Stimulated activated naive B cell treated with anti-CD40 and anti-IgM and Interleukin-4, amounts not matched to agents 10 μg/mL and 1 μg/mL and 100 μg/mL, for 72 hours (primary cell): ENCODE results near the gene GAPT.

Experiments used
- ATAC-seq, 2 donors: fragments of 150-1000 bp; cut with Tn5 transposase; replicated peaks; 2 replicates each; pipeline ENCODE4 v1.10.0; 2021; ENCODE audit warnings: moderate library complexity in 1 of 2
- DNase-seq: peaks from one replicate; pipeline ENCODE4 v3.0.0; 2021
- H3K27ac Mint-ChIP-seq: one replicate; pipeline ENCODE4 v1.8.0; 2022; ENCODE audit warnings: mild to moderate bottlenecking, mixed read lengths
- H3K27me3 Mint-ChIP-seq, 2 donors: one replicate each; pipeline ENCODE4 v1.8.0; 2022; ENCODE audit warnings: mixed read lengths in 2 of 2
- H3K36me3 Mint-ChIP-seq, 2 donors: one replicate each; pipeline ENCODE4 v1.8.0; 2022; ENCODE audit warnings: mixed read lengths in 2 of 2, mild to moderate bottlenecking in 1 of 2
- H3K4me1 Mint-ChIP-seq, 2 donors: one replicate each; pipeline ENCODE4 v1.8.0; 2022; ENCODE audit warnings: mixed read lengths in 2 of 2, mild to moderate bottlenecking in 1 of 2
- H3K4me3 Mint-ChIP-seq, 2 donors: one replicate each; pipeline ENCODE4 v1.8.0; 2022; ENCODE audit warnings: mild to moderate bottlenecking in 2 of 2, mixed read lengths in 2 of 2, moderate library complexity in 1 of 2
- H3K9me3 Mint-ChIP-seq, 2 donors: one replicate each; pipeline ENCODE4 v1.8.0; 2022; ENCODE audit warnings: mixed read lengths in 2 of 2, mild to moderate bottlenecking in 1 of 2

The GAPT gene

GRCh38 chr5:58491216-58491892 is at the start of gene GAPT:
Gene GAPT (plus strand): TSS chr5:58491435. CDS start chr5:58494537, 3,102 bp downstream.
- no peak for DNase-seq
- Mint-ChIP-seq H3K27ac (peak within 1 kb of the TSS; percentile 94), H3K9me3 (peaks cover 1 to 5% of the 10 kb centered on the region in 2 donors), H3K27me3 (no peaks in the 10 kb centered on the region), H3K4me1 (peaks cover 20 to 32% of the 10 kb centered on the region in 2 donors), H3K36me3 (peaks cover 19 to 22% of the 10 kb centered on the region in 2 donors), H3K4me3 (peak within 1 kb of the TSS; percentile 78 to 80)
- peak; percentile 90 for ATAC-seq

GRCh38 chr5:58444805-58445204 is 46.4 kb upstream of the GAPT start:
- no peaks in the 10 kb centered on the region for H3K27me3 Mint-ChIP-seq
- ATAC-seq, result no peak

GRCh38 chr5:58446024-58446423 is 45.2 kb upstream of the GAPT start:
- H3K4me3 Mint-ChIP-seq, result no peak overlapping the region
- H3K9me3 Mint-ChIP-seq, result peaks cover 2 to 3% of the 10 kb centered on the region in 2 donors
- H3K4me1 Mint-ChIP-seq, result peaks cover 0 to 2% of the 10 kb centered on the region in 2 donors
- DNase-seq, result no peak
- no peaks in the 10 kb centered on the region for H3K36me3 Mint-ChIP-seq
- no peak for ATAC-seq
- H3K27ac Mint-ChIP-seq, result no peak overlapping the region
- no peaks in the 10 kb centered on the region for H3K27me3 Mint-ChIP-seq

More at GRCh38 chr5:58444805-58445204, 46.4 kb upstream of the GAPT start:
- no peak overlapping the region for H3K27ac Mint-ChIP-seq
- no peak for DNase-seq
- H3K4me1 Mint-ChIP-seq, result no peaks in the 10 kb centered on the region
- H3K9me3 Mint-ChIP-seq, result peaks cover 2 to 3% of the 10 kb centered on the region in 2 donors
- H3K36me3 Mint-ChIP-seq, result no peaks in the 10 kb centered on the region
- H3K4me3 Mint-ChIP-seq, result no peak overlapping the region

- no peaks in the 10 kb centered on the region for H3K27me3 Mint-ChIP-seq
- no peaks in the 10 kb centered on the region for H3K36me3 Mint-ChIP-seq
- H3K9me3 Mint-ChIP-seq, result peaks cover 2 to 3% of the 10 kb centered on the region in 2 donors
- H3K4me3 Mint-ChIP-seq, result no peak overlapping the region
- no peak overlapping the region for H3K27ac Mint-ChIP-seq
- no peak for ATAC-seq
- no peak for DNase-seq
- peaks cover 0 to 2% of the 10 kb centered on the region in 2 donors for H3K4me1 Mint-ChIP-seq
Observed at GRCh38 chr5:58447226-58447625, 44.0 kb upstream of the GAPT start.

- H3K4me3 Mint-ChIP-seq, result no peak overlapping the region
- peaks cover 0 to 2% of the 10 kb centered on the region in 2 donors for H3K4me1 Mint-ChIP-seq
- ATAC-seq (no peak), DNase-seq (no peak)
- H3K27me3 Mint-ChIP-seq, result no peaks in the 10 kb centered on the region
- H3K27ac Mint-ChIP-seq, result no peak overlapping the region
- H3K36me3 Mint-ChIP-seq, result peaks cover 3 to 4% of the 10 kb centered on the region in 2 donors
- H3K9me3 Mint-ChIP-seq, result no peaks in the 10 kb centered on the region
Observed at GRCh38 chr5:58450018-58450417, 41.2 kb upstream of the GAPT start.

GRCh38 chr5:58450811-58451629 is 40.2 kb upstream of the GAPT start:
- Mint-ChIP-seq H3K9me3 (no peaks in the 10 kb centered on the region), H3K4me1 (peaks cover 0 to 2% of the 10 kb centered on the region in 2 donors), H3K27ac (no peak overlapping the region), H3K4me3 (no peak overlapping the region), H3K27me3 (no peaks in the 10 kb centered on the region), H3K36me3 (peaks cover 3 to 8% of the 10 kb centered on the region in 2 donors)
- no peak for DNase-seq
- no peak for ATAC-seq

- Mint-ChIP-seq H3K9me3 (no peaks in the 10 kb centered on the region), H3K4me3 (no peak overlapping the region), H3K36me3 (peaks cover 3 to 8% of the 10 kb centered on the region in 2 donors), H3K27me3 (no peaks in the 10 kb centered on the region), H3K4me1 (peaks cover 0 to 2% of the 10 kb centered on the region in 2 donors), H3K27ac (no peak overlapping the region)
- DNase-seq, result no peak
- ATAC-seq, result no peak
Observed at GRCh38 chr5:58451732-58452565, 39.3 kb upstream of the GAPT start.

GRCh38 chr5:58452566-58453258 is 38.5 kb upstream of the GAPT start:
- Mint-ChIP-seq H3K4me1 (peaks cover 0 to 2% of the 10 kb centered on the region in 2 donors), H3K27ac (no peak overlapping the region), H3K4me3 (no peak overlapping the region), H3K36me3 (peaks cover 3 to 8% of the 10 kb centered on the region in 2 donors), H3K9me3 (no peaks in the 10 kb centered on the region), H3K27me3 (no peaks in the 10 kb centered on the region)
- DNase-seq (no peak), ATAC-seq (no peak)

- H3K27ac Mint-ChIP-seq, result no peak overlapping the region
- no peak overlapping the region for H3K4me3 Mint-ChIP-seq
- no peak for DNase-seq
- peaks cover 0 to 2% of the 10 kb centered on the region in 2 donors for H3K4me1 Mint-ChIP-seq
- no peaks in the 10 kb centered on the region for H3K27me3 Mint-ChIP-seq
- ATAC-seq, result no peak
- no peaks in the 10 kb centered on the region for H3K9me3 Mint-ChIP-seq
- H3K36me3 Mint-ChIP-seq, result peaks cover 3 to 8% of the 10 kb centered on the region in 2 donors
Observed at GRCh38 chr5:58453306-58453705, 37.9 kb upstream of the GAPT start.

- H3K27me3 Mint-ChIP-seq, result no peaks in the 10 kb centered on the region
- H3K4me1 Mint-ChIP-seq, result peaks cover 0 to 5% of the 10 kb centered on the region in 2 donors
- DNase-seq, result no peak
- no peaks in the 10 kb centered on the region for H3K9me3 Mint-ChIP-seq
- no peak overlapping the region for H3K27ac Mint-ChIP-seq
- H3K4me3 Mint-ChIP-seq, result no peak overlapping the region
- ATAC-seq, result no peak
- H3K36me3 Mint-ChIP-seq, result peaks cover 3 to 8% of the 10 kb centered on the region in 2 donors
Observed at GRCh38 chr5:58454025-58454424, 37.2 kb upstream of the GAPT start.

GRCh38 chr5:58455066-58455465 is 36.2 kb upstream of the GAPT start:
- H3K36me3 Mint-ChIP-seq, result peaks cover 3 to 8% of the 10 kb centered on the region in 2 donors

GRCh38 chr5:58455480-58455879 is 35.8 kb upstream of the GAPT start:
- Mint-ChIP-seq H3K4me3 (no peak overlapping the region), H3K27ac (no peak overlapping the region), H3K4me1 (peaks cover 6 to 8% of the 10 kb centered on the region in 2 donors), H3K36me3 (peaks cover 3 to 8% of the 10 kb centered on the region in 2 donors), H3K27me3 (no peaks in the 10 kb centered on the region), H3K9me3 (no peaks in the 10 kb centered on the region)
- DNase-seq (no peak), ATAC-seq (no peak)

More at GRCh38 chr5:58455066-58455465, 36.2 kb upstream of the GAPT start:
- DNase-seq, result no peak
- ATAC-seq, result no peak
- Mint-ChIP-seq H3K9me3 (no peaks in the 10 kb centered on the region), H3K27me3 (no peaks in the 10 kb centered on the region), H3K27ac (no peak overlapping the region), H3K4me3 (no peak overlapping the region), H3K4me1 (peaks cover 6 to 8% of the 10 kb centered on the region in 2 donors)

- Mint-ChIP-seq H3K4me3 (no peak overlapping the region), H3K27me3 (no peaks in the 10 kb centered on the region), H3K36me3 (peaks cover 3 to 8% of the 10 kb centered on the region in 2 donors), H3K9me3 (no peaks in the 10 kb centered on the region), H3K4me1 (peaks cover 6 to 13% of the 10 kb centered on the region in 2 donors), H3K27ac (no peak overlapping the region)
- ATAC-seq, result no peak
- no peak for DNase-seq
Observed at GRCh38 chr5:58456026-58456425, 35.2 kb upstream of the GAPT start.
